Colonic mucosa (tissue), 4 donors: ENCODE results near the gene GPR84. TPM values are rescaled to one million over a fixed set of nuclear protein-coding genes. Genes with fewer than 3 reads are reported as not detected.

ENCODE experiments used
- DNase-seq: peaks from one replicate; pipeline ENCODE4 v3.0.0-alpha.2; 2020
- H3K27ac ChIP-seq: fragments of 200-600 bp; one replicate; pipeline ENCODE4 v1.8.0; 2021
- H3K27me3 ChIP-seq: fragments of 200-600 bp; one replicate; pipeline ENCODE4 v1.8.0; 2021
- H3K36me3 ChIP-seq: fragments of 200-600 bp; one replicate; pipeline ENCODE4 v1.8.0; 2021
- H3K4me1 ChIP-seq: fragments of 200-600 bp; one replicate; pipeline ENCODE4 v1.8.0; 2021; ENCODE audit warnings: mild to moderate bottlenecking
- H3K4me3 ChIP-seq: fragments of 200-600 bp; one replicate; pipeline ENCODE4 v1.8.0; 2021
- H3K9ac ChIP-seq, 2 donors: one replicate each; pipeline ENCODE4 v1.7.0; 2013; ENCODE audit warnings: control low read depth in 2 of 2, low read depth in 2 of 2, low read length in 2 of 2
- H3K9me3 ChIP-seq: fragments of 200-600 bp; one replicate; pipeline ENCODE4 v1.8.0; 2021
- intact Hi-C: fragments of 100-400 bp; cut with DNase I; formaldehyde crosslinking; loops from one replicate; pipeline ENCODE4 v1.14.1; 2022
- total RNA-seq, 2 donors: library from RNA; stranded (reverse); fragmentation: NEBNext Ultra II Directional in 1 of 2; extraction: Animal tissue kit (Norgen Biotek cat#: 25700) in 1 of 2; gene quantifications; one replicate each; pipeline ENCODE4 v1.2.1, GENCODE V29; 2021
- TF ChIP-seq, protein P1 (sequence below): fragments of 200-600 bp; IDR thresholded peaks from one replicate; pipeline ENCODE4 v1.8.0; 2022; ENCODE audit warnings: antibody characterized with exemption, mild to moderate bottlenecking
- donor health status: healthy.
- donor health status: DM: no; HTN: no; CAD: no.
- donor health status: DM: no; HTN: no; CAD: no.

The GPR84 gene
- total RNA-seq, 2 donors from 2014 or later = 0.21 TPM; not detected in 1

- Histone ChIP-seq H3K9me3 (no peaks in the 10 kb centered on the region), H3K27ac (no peak overlapping the region), H3K27me3 (no peaks in the 10 kb centered on the region), H3K36me3 (no peaks in the 10 kb centered on the region), H3K4me3 (no peak overlapping the region), H3K9ac (no peak overlapping the region), H3K4me1 (no peaks in the 10 kb centered on the region)
- DNase-seq = no peak
- intact Hi-C loops = no loop called here
- TF ChIP-seq, protein P1, sequence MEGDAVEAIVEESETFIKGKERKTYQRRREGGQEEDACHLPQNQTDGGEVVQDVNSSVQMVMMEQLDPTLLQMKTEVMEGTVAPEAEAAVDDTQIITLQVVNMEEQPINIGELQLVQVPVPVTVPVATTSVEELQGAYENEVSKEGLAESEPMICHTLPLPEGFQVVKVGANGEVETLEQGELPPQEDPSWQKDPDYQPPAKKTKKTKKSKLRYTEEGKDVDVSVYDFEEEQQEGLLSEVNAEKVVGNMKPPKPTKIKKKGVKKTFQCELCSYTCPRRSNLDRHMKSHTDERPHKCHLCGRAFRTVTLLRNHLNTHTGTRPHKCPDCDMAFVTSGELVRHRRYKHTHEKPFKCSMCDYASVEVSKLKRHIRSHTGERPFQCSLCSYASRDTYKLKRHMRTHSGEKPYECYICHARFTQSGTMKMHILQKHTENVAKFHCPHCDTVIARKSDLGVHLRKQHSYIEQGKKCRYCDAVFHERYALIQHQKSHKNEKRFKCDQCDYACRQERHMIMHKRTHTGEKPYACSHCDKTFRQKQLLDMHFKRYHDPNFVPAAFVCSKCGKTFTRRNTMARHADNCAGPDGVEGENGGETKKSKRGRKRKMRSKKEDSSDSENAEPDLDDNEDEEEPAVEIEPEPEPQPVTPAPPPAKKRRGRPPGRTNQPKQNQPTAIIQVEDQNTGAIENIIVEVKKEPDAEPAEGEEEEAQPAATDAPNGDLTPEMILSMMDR = no peak
These were observed 30.7 kb upstream of the GPR84 start for GRCh38 chr12:54394986-54395385.

- Histone ChIP-seq H3K27me3 (no peaks in the 10 kb centered on the region), H3K9me3 (no peaks in the 10 kb centered on the region), H3K4me3 (no peak overlapping the region), H3K4me1 (no peaks in the 10 kb centered on the region), H3K9ac (no peak overlapping the region), H3K36me3 (no peaks in the 10 kb centered on the region), H3K27ac (no peak overlapping the region)
- intact Hi-C loops = no loop called here
- peak; percentile 76 for DNase-seq
- TF ChIP-seq, protein P1 = peak; percentile 56
These were observed 30.0 kb upstream of the GPR84 start for GRCh38 chr12:54394281-54394719.

GRCh38 chr12:54393743-54394142, 29.5 kb upstream of the GPR84 start:
- TF ChIP-seq, protein P1 = no peak
- H3K27me3 ChIP-seq = no peaks in the 10 kb centered on the region
- intact Hi-C loops = no loop called here
- no peaks in the 10 kb centered on the region for H3K36me3 ChIP-seq
- H3K9ac ChIP-seq = no peak overlapping the region
- no peaks in the 10 kb centered on the region for H3K9me3 ChIP-seq
- no peak overlapping the region for H3K4me3 ChIP-seq
- H3K27ac ChIP-seq = no peak overlapping the region
- DNase-seq = no peak
- no peaks in the 10 kb centered on the region for H3K4me1 ChIP-seq

GRCh38 chr12:54393207-54393609, 28.9 kb upstream of the GPR84 start:
- H3K27me3 ChIP-seq = no peaks in the 10 kb centered on the region
- H3K4me1 ChIP-seq = no peaks in the 10 kb centered on the region
- TF ChIP-seq, protein P1 = no peak
- no peaks in the 10 kb centered on the region for H3K9me3 ChIP-seq
- H3K27ac ChIP-seq = no peak overlapping the region
- no peak overlapping the region for H3K9ac ChIP-seq
- H3K4me3 ChIP-seq = no peak overlapping the region
- DNase-seq = no peak
- intact Hi-C loops = no loop called here
- no peaks in the 10 kb centered on the region for H3K36me3 ChIP-seq

DNA sequence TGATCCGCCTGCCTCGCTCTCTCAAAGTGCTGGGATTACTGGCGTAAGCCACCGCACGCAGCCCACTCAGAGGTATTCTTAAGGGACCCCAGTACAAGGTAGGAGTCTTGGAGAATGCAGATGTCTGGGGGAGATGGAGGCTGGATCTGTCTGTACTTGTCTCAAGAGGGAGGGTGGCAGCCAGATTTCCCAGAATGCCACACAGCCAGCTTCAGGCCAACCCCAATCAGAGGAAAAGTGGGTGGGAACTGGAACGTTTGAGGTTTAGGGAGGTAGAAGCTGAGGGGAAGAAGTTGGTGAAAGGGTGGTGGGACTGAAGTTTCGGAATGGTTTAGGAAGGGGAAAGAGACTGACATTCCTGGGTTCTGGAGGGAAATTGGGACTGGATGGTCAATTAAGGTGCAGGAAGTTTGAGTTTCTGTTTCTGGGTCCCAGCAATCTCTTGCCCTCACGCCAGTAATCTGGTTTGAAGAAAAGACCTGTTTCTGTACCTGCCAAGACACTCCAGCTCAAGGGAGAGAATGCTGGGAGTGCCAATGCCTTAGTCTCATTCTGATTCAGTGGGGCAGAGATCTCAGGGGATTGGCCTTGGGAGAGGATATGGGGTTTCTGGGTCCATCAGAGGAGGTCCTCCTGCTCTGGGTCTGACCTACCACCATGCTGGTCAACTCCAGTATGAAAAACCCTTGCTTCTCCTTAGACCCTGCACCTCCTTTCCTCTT, 28.4 kb upstream of the GPR84 start:
- Histone ChIP-seq H3K4me1 (no peaks in the 10 kb centered on the region), H3K36me3 (no peaks in the 10 kb centered on the region), H3K4me3 (no peak overlapping the region), H3K27me3 (no peaks in the 10 kb centered on the region), H3K9ac (no peak overlapping the region), H3K9me3 (no peaks in the 10 kb centered on the region), H3K27ac (no peak overlapping the region)
- DNase-seq = no peak
- intact Hi-C loops = no loop called here
- TF ChIP-seq, protein P1 = no peak
